T follicular helper cell (primary cell): ENCODE data around the gene ADARB1.

Source experiments
- DNase-seq: peaks from one replicate; pipeline ENCODE4 v3.0.0-alpha.2; 2020; ENCODE audit warnings: low read depth

ADARB1 gene

GRCh38 chr21:45266518-45267389 lies 192.4 kb downstream of the ADARB1 start:
- DNase-seq, result no peak

GRCh38 chr21:45267390-45267760 lies 193.0 kb downstream of the ADARB1 start:
- no peak for DNase-seq

GRCh38 chr21:45269861-45270260 lies 195.5 kb downstream of the ADARB1 start:
- DNase-seq, result no peak

- DNase-seq, result no peak
These were observed 196.0 kb downstream of the ADARB1 start for GRCh38 chr21:45270306-45270821.
